ENCODE results near the gene MRPS2. TPM values are rescaled to one million over a fixed set of nuclear protein-coding genes. Genes with fewer than 3 reads are reported as not detected.

Gene MRPS2
- total RNA-seq, 4 donors from 2014 or later, result 51.5 to 61.7 (median 55.1) TPM

- no peak overlapping the region for H3K27ac ChIP-seq
- no peak overlapping the region for H3K4me3 ChIP-seq
- H3K4me1 ChIP-seq, result no peaks in the 10 kb centered on the region
- 82% methylated on average over 16 of the region's 16 CpGs for WGBS
- H3K36me3 ChIP-seq, result peaks cover 43% of the 10 kb centered on the region
- no peaks in the 10 kb centered on the region for H3K9me3 ChIP-seq
- TF ChIP-seq POLR2AphosphoS5 (IDR thresholded peaks at IDR 0.05) (no peak), EP300 (IDR thresholded peaks at IDR 0.05) (no peak), CTCF (IDR thresholded peaks at IDR 0.05) (no peak), POLR2A (IDR thresholded peaks at IDR 0.05) (no peak)
- H3K27me3 ChIP-seq, result no peaks in the 10 kb centered on the region
- peak in 1 of 2 donors; percentile 34 for DNase-seq (ENCODE audit: low spot score in 2 of 2)
Observed at GRCh38 chr9:135490166-135490870, 10.2 kb upstream of the MRPS2 start.

- TF ChIP-seq POLR2A (IDR thresholded peaks at IDR 0.05) (no peak), POLR2AphosphoS5 (IDR thresholded peaks at IDR 0.05) (no peak), EP300 (IDR thresholded peaks at IDR 0.05) (no peak), CTCF (IDR thresholded peaks at IDR 0.05) (no peak)
- H3K27ac ChIP-seq, result no peak overlapping the region
- WGBS, result 79% methylated on average over 18 of the region's 18 CpGs
- DNase-seq (ENCODE audit: low spot score in 2 of 2), result peak in 1 of 2 donors; percentile 38
- peaks cover 36% of the 10 kb centered on the region for H3K36me3 ChIP-seq
- no peak overlapping the region for H3K4me3 ChIP-seq
- no peaks in the 10 kb centered on the region for H3K4me1 ChIP-seq
- no peaks in the 10 kb centered on the region for H3K9me3 ChIP-seq
- H3K27me3 ChIP-seq, result no peaks in the 10 kb centered on the region
Observed at GRCh38 chr9:135490980-135491464, 9.5 kb upstream of the MRPS2 start.

- H3K4me1 ChIP-seq, result no peaks in the 10 kb centered on the region
- WGBS, result 69% methylated on average over 4 of the region's 4 CpGs
Observed at GRCh38 chr9:135491764-135492163, 8.7 kb upstream of the MRPS2 start.

GRCh38 chr9:135492886-135493669 is 7.4 kb upstream of the MRPS2 start:
- H3K36me3 ChIP-seq, result peaks cover 15% of the 10 kb centered on the region
- peak in 1 of 2 donors; percentile 35 for DNase-seq (ENCODE audit: low spot score in 2 of 2)
- WGBS, result 70% methylated on average over 27 of the region's 27 CpGs
- no peaks in the 10 kb centered on the region for H3K27me3 ChIP-seq
- TF ChIP-seq EP300 (IDR thresholded peaks at IDR 0.05) (no peak), POLR2A (IDR thresholded peaks at IDR 0.05) (no peak), POLR2AphosphoS5 (IDR thresholded peaks at IDR 0.05) (no peak), CTCF (IDR thresholded peaks at IDR 0.05) (no peak)
- H3K27ac ChIP-seq, result no peak overlapping the region
- no peaks in the 10 kb centered on the region for H3K9me3 ChIP-seq
- H3K4me3 ChIP-seq, result no peak overlapping the region
- H3K4me1 ChIP-seq, result no peaks in the 10 kb centered on the region

More at GRCh38 chr9:135491764-135492163, 8.7 kb upstream of the MRPS2 start:
- Histone ChIP-seq H3K36me3 (peaks cover 28% of the 10 kb centered on the region), H3K9me3 (no peaks in the 10 kb centered on the region), H3K27me3 (no peaks in the 10 kb centered on the region), H3K27ac (no peak overlapping the region), H3K4me3 (no peak overlapping the region)
- TF ChIP-seq EP300 (IDR thresholded peaks at IDR 0.05), result no peak
- TF ChIP-seq POLR2AphosphoS5 (IDR thresholded peaks at IDR 0.05), result no peak
- TF ChIP-seq POLR2A (IDR thresholded peaks at IDR 0.05), result no peak
- TF ChIP-seq CTCF (IDR thresholded peaks at IDR 0.05), result no peak
- DNase-seq (ENCODE audit: low spot score in 2 of 2), result peak in 1 of 2 donors; percentile 21

Measured in suprapubic skin (tissue), 4 donors.